Chondrocyte (in vitro differentiated cells): Measurements from ENCODE around the gene ZKSCAN2. TPM values are rescaled to one million over a fixed set of nuclear protein-coding genes. Genes with fewer than 3 reads are reported as not detected.

Experiments used
- DNase-seq: peaks from one replicate; pipeline ENCODE4 v3.0.0; 2021; ENCODE audit warnings: mixed read lengths, low spot score
- H3K27ac Mint-ChIP-seq: one replicate; pipeline ENCODE4 v1.8.0; 2021; ENCODE audit warnings: mild to moderate bottlenecking, moderate library complexity, mixed read lengths; ENCODE audit not compliant: unreplicated experiment
- H3K27me3 Mint-ChIP-seq: 2 replicates; pipeline ENCODE4 v1.8.0; 2021; ENCODE audit warnings: low read depth, mixed read lengths
- H3K36me3 Mint-ChIP-seq: 2 replicates; pipeline ENCODE4 v1.8.0; 2021; ENCODE audit warnings: low read depth, mixed read lengths
- H3K4me1 Mint-ChIP-seq: 2 replicates; pipeline ENCODE4 v1.8.0; 2021; ENCODE audit warnings: low read depth, mild to moderate bottlenecking, mixed read lengths
- H3K4me3 Mint-ChIP-seq: one replicate; pipeline ENCODE4 v1.8.0; 2021; ENCODE audit warnings: mild to moderate bottlenecking, moderate library complexity, mixed read lengths; ENCODE audit not compliant: unreplicated experiment
- H3K9me3 Mint-ChIP-seq: 2 replicates; pipeline ENCODE4 v1.8.0; 2021; ENCODE audit warnings: low read depth, mixed read lengths
- total RNA-seq: library from RNA; stranded (reverse); gene quantifications from 3 replicates; pipeline ENCODE4 v1.2.1, GENCODE V29; 2021
- TF ChIP-seq, protein P1 (sequence below): fragments of 200-600 bp; sonication (generic); IDR thresholded peaks from 2 replicates; pipeline ENCODE4 v1.5.0; 2021; ENCODE audit warnings: antibody characterized with exemption, mild to moderate bottlenecking, moderate library complexity

The ZKSCAN2 gene
- total RNA-seq, 1 donor from 2014 or later = 9.2 TPM

DNA sequence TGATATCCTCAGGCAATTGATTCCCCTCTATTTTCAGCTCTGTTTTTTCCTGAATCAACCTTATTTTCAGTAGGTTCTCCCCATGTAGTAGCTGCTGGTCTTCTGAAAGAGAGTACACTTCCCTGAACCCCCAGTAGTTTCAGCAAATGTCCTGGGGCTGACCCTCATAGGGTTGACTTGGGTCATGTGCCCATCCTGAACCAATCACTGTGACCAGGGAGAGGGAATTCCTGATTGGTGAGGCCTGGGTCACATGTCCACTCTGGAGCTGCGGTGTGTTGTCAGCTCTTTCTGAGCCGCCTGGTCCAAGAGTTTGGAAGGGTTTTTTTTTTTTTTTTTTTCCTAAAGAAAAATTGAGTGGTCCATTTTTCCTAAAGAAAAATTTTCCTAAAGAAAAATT, 8.3 kb upstream of the ZKSCAN2 start:
- TF ChIP-seq, protein P1, sequence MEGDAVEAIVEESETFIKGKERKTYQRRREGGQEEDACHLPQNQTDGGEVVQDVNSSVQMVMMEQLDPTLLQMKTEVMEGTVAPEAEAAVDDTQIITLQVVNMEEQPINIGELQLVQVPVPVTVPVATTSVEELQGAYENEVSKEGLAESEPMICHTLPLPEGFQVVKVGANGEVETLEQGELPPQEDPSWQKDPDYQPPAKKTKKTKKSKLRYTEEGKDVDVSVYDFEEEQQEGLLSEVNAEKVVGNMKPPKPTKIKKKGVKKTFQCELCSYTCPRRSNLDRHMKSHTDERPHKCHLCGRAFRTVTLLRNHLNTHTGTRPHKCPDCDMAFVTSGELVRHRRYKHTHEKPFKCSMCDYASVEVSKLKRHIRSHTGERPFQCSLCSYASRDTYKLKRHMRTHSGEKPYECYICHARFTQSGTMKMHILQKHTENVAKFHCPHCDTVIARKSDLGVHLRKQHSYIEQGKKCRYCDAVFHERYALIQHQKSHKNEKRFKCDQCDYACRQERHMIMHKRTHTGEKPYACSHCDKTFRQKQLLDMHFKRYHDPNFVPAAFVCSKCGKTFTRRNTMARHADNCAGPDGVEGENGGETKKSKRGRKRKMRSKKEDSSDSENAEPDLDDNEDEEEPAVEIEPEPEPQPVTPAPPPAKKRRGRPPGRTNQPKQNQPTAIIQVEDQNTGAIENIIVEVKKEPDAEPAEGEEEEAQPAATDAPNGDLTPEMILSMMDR = no peak
- Mint-ChIP-seq H3K27ac (no peak overlapping the region), H3K4me1 (no peaks in the 10 kb centered on the region), H3K9me3 (no peaks in the 10 kb centered on the region), H3K36me3 (no peaks in the 10 kb centered on the region), H3K27me3 (no peaks in the 10 kb centered on the region), H3K4me3 (no peak overlapping the region)
- no peak for DNase-seq

DNA sequence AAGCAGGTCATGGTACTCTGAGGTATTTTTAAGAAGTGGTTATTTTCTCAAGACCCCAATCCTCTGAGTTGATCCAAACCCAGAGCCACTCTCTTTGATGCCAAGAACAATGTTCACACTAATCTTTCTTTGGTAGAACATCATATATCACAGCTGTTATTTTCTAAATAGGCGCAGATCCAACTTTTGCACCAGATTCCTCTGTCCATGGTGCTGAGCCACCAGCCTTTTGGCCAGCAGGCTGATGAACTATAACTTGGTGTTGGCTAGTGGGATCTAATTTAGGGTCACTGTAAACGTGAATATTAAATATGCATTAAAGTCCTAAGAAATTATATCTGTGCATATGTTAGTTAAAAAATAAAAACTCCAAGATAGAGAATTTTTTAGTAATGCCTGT, 7.0 kb upstream of the ZKSCAN2 start:
- H3K9me3 Mint-ChIP-seq = no peaks in the 10 kb centered on the region
- TF ChIP-seq, protein P1 = no peak
- H3K36me3 Mint-ChIP-seq = no peaks in the 10 kb centered on the region

DNA sequence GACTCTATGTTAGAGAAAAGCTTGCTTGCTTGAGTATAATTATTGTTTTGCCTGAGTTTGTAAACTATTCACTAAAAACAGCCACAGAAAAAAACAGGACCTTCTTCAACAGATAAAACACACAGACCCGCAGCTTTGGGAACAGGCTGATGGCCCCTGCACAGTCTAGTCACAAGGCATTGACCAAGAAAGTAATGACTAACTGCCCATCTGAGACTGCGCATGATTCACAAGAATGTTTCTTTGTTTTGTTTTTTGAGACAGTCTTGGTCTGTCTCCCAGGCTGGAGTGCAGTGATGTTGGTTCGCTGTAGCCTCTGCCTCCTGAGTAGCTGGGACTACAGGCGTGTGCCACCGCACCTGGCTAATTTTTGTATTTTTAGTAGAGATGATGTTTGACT, 2.8 kb upstream of the ZKSCAN2 start:
- DNase-seq = no peak
- H3K4me1 Mint-ChIP-seq = peaks cover 38% of the 10 kb centered on the region
- no peaks in the 10 kb centered on the region for H3K9me3 Mint-ChIP-seq
- no peaks in the 10 kb centered on the region for H3K27me3 Mint-ChIP-seq
- no peaks in the 10 kb centered on the region for H3K36me3 Mint-ChIP-seq
- no peak overlapping the region for H3K4me3 Mint-ChIP-seq
- H3K27ac Mint-ChIP-seq = no peak overlapping the region
- TF ChIP-seq, protein P1 = no peak

More for the DNA sequence above, 7.0 kb upstream of the ZKSCAN2 start:
- no peak overlapping the region for H3K4me3 Mint-ChIP-seq
- no peaks in the 10 kb centered on the region for H3K27me3 Mint-ChIP-seq
- peaks cover 8% of the 10 kb centered on the region for H3K4me1 Mint-ChIP-seq
- DNase-seq = no peak
- H3K27ac Mint-ChIP-seq = no peak overlapping the region

DNA sequence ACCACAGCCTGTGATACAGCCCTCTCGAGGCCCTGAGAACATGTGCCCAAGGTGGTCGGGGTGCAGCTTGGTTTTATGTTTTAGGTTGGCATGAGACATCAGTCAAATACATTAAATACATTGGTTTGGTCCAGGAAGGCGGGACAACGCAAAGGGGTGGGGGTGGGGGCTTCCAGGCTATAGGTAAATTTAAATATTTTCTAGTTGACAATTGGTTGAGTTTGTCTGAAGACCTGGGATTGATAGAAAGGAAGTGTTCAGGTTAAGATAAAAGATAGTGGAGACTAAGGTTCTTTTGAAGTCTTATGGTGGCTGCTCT, 1.2 kb upstream of the ZKSCAN2 start:
- Mint-ChIP-seq H3K27me3 (no peaks in the 10 kb centered on the region), H3K4me3 (peak overlapping the region; percentile 84), H3K36me3 (no peaks in the 10 kb centered on the region), H3K9me3 (no peaks in the 10 kb centered on the region), H3K27ac (peak overlapping the region; percentile 33), H3K4me1 (peaks cover 43% of the 10 kb centered on the region)
- TF ChIP-seq, protein P1 = no peak
- no peak for DNase-seq

DNA sequence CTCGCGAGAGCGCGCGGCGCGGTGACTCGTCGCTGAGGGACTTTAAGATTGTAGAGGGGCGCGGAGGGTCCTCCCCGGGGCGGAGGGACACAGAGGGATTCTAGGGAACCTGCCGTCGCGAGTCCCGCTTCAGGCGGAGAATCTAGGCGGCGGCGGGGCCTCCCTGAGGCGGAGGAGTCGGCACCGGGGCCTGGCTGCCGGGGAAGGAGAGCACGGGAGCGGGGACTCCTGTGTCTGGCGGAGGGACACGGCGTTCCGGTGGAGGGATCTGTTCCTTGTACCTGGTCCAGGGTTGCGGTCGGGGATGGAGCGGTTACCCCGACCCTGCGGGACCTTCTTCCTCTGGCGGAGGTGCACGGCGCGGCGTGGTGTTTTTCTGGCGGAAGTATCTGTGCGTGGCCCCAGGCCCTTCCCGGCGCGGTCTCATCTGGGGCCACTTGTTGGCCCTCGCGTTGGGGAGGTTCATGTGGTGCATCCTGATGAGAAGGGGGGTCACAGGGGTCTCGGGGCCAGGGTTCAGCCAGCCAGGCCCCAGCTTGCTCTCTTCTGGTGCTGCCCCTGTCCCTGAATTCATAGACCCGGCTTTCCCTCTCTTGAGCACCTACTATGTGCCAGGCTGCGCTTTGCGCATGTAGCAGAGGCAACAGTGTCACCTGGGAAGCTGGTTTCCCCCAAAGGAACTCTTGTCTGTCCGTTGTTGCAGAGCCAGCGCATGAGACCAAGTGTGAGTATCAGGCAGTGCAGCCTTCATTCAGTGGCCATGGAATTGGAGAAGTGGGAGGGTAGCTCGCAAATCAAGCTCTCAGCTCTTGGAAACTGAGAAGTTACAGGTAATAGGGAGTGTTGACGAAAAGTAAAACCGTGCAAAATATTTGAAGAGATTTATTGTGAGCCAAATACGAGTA, 563 bp upstream of the ZKSCAN2 start:
- TF ChIP-seq, protein P1 = no peak
- Mint-ChIP-seq H3K27me3 (no peaks in the 10 kb centered on the region), H3K27ac (peak overlapping the region; percentile 97), H3K36me3 (no peaks in the 10 kb centered on the region), H3K9me3 (no peaks in the 10 kb centered on the region), H3K4me1 (peaks cover 43% of the 10 kb centered on the region), H3K4me3 (peak overlapping the region; percentile 84)
- peak; percentile 94 for DNase-seq
